HG03066 (cell line): ENCODE results near the gene SEMA4A.
"Not testable (repeated sequence)": the region's sequence is repeated elsewhere in the genome, so short reads cannot be mapped to it uniquely, and the experiment has no call there.

Source experiments
- ATAC-seq: cut with Tn5 transposase; IDR thresholded peaks from one replicate; pipeline ENCODE4 v1.9.1; 2021; ENCODE audit warnings: low read depth; ENCODE audit not compliant: unreplicated experiment

SEMA4A gene

GRCh38 chr1:156118177-156118868 lies 35.1 kb upstream of the SEMA4A start:
- no peak for ATAC-seq

DNA sequence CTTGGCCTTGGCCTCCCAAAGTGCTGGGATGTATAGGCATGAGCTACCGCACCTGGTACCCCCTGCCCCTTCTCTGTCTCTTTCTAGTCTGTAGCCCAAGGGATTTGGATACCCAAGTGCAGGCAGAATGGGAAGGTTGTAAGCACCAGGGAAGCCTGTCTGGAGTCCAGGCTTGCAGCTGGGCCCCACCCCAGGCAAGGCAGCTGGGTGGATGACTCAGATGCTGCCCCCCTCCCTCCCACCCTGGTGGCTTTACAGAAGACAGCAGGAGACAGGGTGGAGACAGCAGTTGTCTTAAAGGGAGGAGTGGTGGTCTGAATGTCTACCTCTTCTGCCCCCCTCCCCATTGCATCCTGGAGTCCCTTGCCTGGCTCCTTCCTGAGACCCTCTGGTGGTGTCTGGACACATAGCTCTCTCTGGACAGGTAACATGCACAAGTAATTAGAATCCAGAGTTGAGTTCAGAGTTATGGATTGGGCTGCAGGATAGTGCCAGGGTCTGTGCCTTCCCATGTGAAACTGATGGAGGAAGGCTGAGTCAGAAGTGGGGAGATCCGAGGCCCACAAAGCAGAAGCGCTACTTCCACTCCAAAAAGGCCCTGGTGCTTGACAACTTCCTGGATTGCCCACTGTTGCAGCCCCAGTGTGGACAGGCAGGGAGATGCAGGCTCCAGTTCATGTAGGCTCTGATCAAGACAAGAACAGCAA lies 33.7 kb upstream of the SEMA4A start:
- ATAC-seq: peak; percentile 35

GRCh38 chr1:156120318-156120717 lies 33.1 kb upstream of the SEMA4A start:
- no peak for ATAC-seq

DNA sequence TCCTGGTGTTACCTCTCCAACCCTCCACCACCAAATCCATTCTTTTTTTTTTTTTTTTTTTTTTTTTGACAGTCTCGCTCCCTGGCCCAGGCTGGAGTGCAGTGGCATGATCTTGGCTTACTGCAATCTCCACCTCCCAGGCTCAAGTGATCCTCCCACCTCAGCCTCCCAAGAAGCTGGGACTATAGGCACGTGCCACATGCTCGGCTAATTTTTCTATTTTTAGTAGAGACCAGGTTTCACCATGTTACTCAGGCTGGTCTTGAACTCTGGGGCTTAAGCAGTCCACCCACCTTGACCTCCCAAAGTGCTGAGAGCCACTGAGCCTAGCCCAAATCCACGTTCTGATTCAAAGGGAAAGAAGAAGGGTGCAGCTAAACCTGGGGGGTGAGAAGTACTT lies 32.4 kb upstream of the SEMA4A start:
- not testable (repeated sequence) for ATAC-seq

- no peak for ATAC-seq
These were observed 31.9 kb upstream of the SEMA4A start for GRCh38 chr1:156121457-156121856.

DNA sequence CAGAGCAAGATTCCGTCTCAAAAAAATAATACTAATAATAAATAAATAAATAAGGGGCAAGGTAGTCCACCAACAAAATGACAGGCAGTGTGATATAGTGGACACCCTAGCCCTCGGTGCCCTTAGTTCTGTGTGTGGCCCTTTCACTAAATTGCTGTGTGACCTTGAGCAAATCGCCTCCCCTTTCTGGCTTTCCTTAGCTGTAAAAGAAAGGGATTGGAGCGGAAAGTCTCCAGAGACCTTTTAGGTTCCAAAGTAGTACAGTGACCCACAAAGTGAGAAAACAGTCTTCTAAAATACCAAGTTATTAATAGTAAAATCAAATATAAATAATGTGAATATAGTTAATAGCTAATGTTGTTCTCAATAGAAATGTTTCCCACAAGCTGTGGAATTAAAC lies 31.3 kb upstream of the SEMA4A start:
- ATAC-seq: no peak

GRCh38 chr1:156122519-156123355 lies 30.6 kb upstream of the SEMA4A start:
- no peak for ATAC-seq

DNA sequence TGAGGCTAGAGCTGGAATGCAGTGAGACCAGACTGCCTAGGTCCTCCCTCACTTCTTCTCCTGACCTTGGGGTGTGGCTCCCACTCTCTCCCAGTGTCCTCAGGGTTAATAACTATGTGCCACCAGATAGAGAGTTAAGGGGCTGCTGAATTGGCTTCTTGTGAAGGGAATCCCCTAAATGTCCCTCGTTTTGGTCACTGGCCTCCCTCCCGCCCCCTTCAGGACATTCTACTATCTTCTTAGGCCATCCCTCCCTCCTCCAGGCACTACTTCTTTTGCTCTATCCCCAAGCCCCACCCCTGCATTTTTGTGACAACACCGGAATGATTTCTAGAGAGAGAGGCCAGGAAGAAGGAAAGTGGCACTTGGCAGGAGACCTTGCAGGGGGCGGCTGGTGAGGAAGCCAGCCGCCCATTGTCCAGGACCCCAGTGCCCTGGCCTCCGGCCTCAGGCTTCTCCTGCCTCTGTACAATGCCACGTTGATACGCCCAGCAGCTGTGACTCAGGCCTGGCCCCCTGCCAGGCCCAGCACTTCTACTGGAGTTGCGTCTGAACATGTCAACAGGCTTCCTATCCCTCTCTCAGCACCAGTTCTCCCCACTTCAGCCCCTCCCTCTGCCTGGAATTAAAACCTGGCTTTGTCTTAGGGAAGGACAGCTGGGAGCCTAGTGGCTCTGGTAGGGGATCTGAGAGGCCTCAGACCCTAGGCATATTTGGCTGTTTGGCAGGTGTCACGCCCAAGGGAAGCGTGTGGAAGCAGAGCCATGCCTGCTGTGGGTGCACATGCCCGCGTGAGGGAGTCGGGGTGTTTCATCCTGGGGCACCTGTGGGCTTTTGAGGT lies 29.8 kb upstream of the SEMA4A start:
- ATAC-seq: no peak

GRCh38 chr1:156124557-156125483 lies 28.6 kb upstream of the SEMA4A start:
- no peak for ATAC-seq

- not testable (repeated sequence) for ATAC-seq
These were observed 27.8 kb upstream of the SEMA4A start for GRCh38 chr1:156125544-156125943.

DNA sequence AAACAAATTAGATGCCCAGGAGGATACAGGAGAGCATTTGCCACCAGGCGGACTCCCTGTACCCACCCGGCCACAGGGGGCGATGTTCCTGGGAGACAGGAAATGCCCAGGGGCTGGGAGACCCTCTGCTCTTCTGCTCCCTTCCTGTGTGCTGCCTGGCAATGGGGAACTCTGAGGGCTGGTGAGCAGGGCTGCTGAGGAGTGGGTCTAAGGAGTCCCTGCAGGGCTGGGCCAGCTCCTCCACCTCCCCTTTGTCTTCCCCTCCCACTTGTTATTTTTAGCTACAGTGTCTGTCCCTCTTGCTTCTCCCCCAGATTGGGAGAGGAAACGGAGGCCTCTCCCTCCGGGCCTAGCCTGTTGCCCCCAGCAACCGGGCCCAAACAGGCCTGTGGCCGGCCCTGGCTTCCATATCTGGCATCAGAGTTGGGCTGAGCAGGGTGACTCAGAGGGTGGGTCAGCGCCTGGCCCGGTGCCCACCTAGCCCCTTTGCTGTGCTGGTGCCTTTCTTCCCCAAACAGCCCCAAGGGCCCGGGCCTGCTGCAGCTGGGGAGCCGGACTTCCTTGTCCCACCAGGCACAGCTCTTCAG lies 27.2 kb upstream of the SEMA4A start:
- ATAC-seq: no peak

DNA sequence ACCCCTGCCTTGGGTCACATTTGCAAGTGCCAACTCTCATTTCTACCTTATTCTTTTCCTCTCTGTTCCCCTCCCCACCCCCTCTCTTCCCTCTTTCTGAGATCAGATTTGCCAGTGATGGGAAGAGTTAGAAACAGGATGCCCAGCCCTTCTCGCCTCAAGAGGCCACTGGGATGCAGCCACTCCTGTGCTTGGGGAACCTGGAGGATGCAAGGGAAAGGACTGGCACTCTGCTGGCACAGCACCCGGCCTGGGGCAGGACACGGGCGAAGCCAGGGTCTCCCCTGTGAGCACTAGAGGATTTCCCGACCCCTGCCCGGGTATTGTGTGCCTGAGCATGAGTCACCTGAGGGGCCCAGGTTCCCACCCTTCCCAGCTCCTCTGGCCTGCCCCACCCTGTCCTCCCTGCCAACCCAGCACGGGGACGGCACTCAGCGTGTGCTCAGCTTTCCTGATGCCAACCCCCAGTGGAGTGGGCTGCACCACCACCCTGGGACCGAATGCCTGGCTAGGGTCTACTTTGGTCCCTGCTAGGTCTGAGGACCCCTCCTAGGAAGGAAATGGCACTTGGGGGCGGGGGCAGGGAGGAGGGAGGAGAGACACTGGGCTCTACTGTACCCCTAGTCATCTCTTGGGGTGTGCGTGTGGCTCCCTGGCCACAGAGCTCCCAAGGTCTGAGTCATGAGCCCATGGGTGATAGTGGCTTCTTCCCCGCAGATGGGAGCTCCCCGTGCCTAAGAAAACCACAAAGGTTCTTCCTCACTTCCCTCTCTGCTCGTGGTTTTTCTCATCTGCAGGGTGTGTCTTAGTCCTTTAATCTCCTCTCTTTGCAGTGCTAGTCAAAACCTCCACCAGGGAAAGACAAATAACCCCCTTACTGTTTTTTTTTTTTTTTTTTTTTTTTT lies 26.5 kb upstream of the SEMA4A start:
- no peak for ATAC-seq

- ATAC-seq: no peak
These were observed 25.1 kb upstream of the SEMA4A start for GRCh38 chr1:156128308-156128653.

GRCh38 chr1:156128654-156129597 lies 24.5 kb upstream of the SEMA4A start:
- ATAC-seq: no peak

DNA sequence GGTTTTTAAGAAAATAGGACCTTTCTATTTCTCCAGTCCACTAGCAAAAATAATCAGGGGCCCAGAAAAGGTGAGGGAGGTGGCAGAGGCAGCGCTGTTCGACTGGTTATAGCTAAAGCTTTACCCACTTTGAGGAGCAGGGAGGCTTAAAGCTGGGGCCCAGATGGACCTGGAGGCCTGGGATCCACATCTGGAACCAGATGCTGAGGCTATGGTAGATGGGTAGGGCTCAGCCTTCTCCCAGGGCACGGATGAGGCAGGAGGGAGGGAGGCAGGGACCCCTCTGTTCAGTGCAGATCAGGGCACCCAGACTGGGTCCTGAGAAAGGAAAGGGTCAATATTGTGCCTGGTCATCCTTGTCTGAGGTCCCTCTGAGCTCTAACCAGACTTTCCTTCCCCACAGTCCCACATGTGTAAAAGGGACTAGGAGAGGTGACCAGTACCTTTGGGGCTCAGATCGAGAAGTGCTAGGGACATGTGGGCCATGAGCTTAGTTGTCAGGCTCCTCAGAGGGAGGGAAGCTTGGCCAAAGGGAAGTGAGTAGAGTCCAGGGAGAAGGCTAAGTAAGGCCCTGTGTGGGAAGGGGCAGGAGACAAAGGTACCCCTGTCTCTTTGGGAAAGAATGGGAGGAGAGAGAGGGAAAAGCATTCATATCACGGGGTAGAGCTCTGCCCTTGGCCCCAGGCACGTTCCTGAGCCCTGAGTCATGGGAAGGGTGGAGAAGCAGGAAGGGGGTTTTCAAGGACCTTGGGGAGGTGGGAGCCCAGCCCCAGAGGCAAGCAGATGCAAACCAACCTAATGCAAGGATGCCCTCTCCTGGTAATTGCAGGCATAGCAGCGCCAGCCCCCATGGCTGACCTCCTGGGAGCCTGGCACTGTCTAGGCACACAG lies 23.5 kb upstream of the SEMA4A start:
- ATAC-seq: no peak

GRCh38 chr1:156130578-156130942 lies 22.8 kb upstream of the SEMA4A start:
- no peak for ATAC-seq
